Ectodermal cell (in vitro differentiated cells): ENCODE data around the gene CHST11.

Experiments
- H3K27ac ChIP-seq: 2 replicates; pipeline ENCODE4 v1.7.0; 2013; ENCODE audit warnings: mild to moderate bottlenecking, low read depth, low read length; ENCODE audit not compliant: insufficient read depth, poor library complexity, severe bottlenecking
- H3K27me3 ChIP-seq: 2 replicates; pipeline ENCODE4 v1.7.0; 2013; ENCODE audit warnings: mild to moderate bottlenecking, low read length; ENCODE audit not compliant: insufficient read depth, control insufficient read depth, poor library complexity, severe bottlenecking
- H3K36me3 ChIP-seq: one replicate; pipeline ENCODE4 v1.7.0; 2013; ENCODE audit warnings: low read length; ENCODE audit not compliant: control insufficient read depth, insufficient read depth
- H3K4me1 ChIP-seq: one replicate; pipeline ENCODE4 v1.7.0; 2013; ENCODE audit warnings: low read length; ENCODE audit not compliant: control insufficient read depth, insufficient read depth
- H3K4me3 ChIP-seq: 2 replicates; pipeline ENCODE4 v1.7.0; 2013; ENCODE audit warnings: low read depth, low read length, control low read depth; ENCODE audit not compliant: insufficient read depth
- H3K9me3 ChIP-seq: 2 replicates; pipeline ENCODE4 v1.7.0; 2013; ENCODE audit warnings: mild to moderate bottlenecking, low read length, moderate library complexity; ENCODE audit not compliant: control insufficient read depth
- WGBS, 2 experiments: methylation state at CpG; one replicate each; pipeline ENCODE4 v1.1.7; 2013; ENCODE audit warnings: missing lambda C conversion rate in 2 of 2; 5-methylcytosine and 5-hydroxymethylcytosine counted together

Gene CHST11

DNA sequence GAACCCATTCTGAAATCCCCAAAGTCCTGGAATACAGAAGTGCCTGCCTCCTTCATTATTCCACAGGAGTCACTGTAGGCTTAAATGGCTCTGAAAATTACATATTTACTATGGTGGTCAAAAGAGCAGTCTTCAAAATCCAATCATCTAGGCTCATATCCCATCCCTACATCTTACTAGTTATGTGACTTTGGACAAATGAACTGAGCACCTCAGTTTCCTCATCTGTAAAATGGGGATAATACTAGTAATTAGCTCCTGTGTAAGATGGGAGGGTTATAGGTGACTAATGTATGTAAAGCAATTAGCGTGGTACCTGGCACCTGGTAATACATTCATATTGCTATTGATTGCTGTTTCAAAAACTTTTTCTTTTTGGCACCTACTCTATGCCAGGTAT lies 243.6 kb downstream of the CHST11 start:
- Histone ChIP-seq H3K4me1 (peaks cover 3% of the 10 kb centered on the region), H3K4me3 (no peak overlapping the region), H3K9me3 (no peaks in the 10 kb centered on the region), H3K36me3 (no peaks in the 10 kb centered on the region), H3K27ac (no peak overlapping the region), H3K27me3 (no peaks in the 10 kb centered on the region)
- WGBS, 2 experiments, result 92 to 100% methylated on average over 1 of the region's 1 CpG

DNA sequence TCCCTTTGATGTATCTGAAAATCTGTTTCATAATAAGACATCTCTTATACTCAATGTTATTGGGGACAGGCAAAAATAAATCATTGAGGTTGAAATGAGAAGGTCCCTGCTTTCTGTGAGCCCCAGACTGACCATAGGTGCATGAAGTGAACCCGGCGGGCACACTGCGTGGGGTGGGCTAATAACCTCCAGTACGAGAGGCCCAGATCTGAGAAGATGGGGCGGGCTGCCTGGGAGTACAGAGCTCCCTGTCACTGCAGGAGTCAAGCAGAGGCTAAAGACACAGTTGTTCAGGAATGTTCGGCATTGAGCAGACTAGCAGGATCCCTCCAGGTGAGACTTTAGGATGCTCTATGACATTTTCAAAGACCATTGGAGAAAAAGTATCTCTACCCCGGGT lies 244.6 kb downstream of the CHST11 start:
- Histone ChIP-seq H3K4me1 (peaks cover 3% of the 10 kb centered on the region), H3K9me3 (no peaks in the 10 kb centered on the region), H3K36me3 (no peaks in the 10 kb centered on the region), H3K27me3 (no peaks in the 10 kb centered on the region), H3K4me3 (no peak overlapping the region), H3K27ac (no peak overlapping the region)
- WGBS, 2 experiments, result 82 to 83% methylated on average over 7 of the region's 7 CpGs

DNA sequence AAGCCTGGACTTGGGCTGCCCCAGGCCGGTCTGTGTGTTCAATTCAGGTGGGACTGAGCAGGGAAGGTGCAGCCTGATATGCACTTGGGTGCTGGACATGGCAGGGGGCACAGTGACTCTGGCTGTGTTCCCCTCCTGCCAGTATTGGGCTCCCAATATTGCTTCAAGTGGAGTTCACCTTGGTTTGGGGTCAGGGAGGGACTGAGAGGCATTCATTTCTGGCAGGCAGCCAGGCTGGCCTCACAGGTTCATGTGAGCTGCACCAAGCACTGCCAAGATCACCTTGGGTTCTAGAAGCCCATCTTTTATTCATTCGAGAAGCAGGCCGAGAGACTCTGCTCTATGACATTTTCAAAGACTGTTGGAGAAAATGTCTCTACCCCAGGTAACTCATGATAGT lies 245.0 kb downstream of the CHST11 start:
- Histone ChIP-seq H3K36me3 (no peaks in the 10 kb centered on the region), H3K9me3 (no peaks in the 10 kb centered on the region), H3K27ac (no peak overlapping the region), H3K4me1 (peaks cover 3% of the 10 kb centered on the region), H3K4me3 (no peak overlapping the region), H3K27me3 (no peaks in the 10 kb centered on the region)
- 90 to 96% methylated on average over 3 of the region's 3 CpGs for WGBS, 2 experiments

DNA sequence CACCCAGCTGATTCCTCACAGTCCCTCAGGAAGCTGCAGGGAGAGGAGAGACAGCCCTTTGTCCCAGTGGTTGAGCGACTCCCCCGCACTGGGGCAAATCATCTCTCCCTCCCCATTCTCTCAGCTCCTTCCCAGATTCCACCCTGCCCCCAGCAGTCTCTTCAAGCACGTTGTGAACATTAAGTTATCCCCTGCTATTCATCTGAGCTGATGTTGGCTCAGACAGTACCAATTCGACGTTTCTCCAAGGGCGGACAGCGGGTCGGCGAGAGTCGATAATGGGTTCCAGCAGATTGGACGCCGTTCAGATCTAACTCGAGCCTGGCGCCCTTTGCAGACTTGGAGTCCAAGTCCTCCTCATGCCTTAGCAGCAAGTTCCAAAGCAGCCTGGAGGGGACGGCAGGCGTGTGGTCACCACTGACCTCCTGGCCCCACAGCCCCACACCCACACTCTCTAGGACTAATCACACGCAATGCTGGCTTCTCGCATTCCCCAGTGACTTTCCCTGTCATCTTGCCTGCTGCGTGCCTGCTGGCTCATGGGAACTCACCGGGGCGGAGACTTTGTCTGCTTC lies 245.9 kb downstream of the CHST11 start:
- Histone ChIP-seq H3K4me1 (peaks cover 3% of the 10 kb centered on the region), H3K27me3 (no peaks in the 10 kb centered on the region), H3K36me3 (no peaks in the 10 kb centered on the region), H3K27ac (no peak overlapping the region), H3K4me3 (no peak overlapping the region), H3K9me3 (no peaks in the 10 kb centered on the region)
- WGBS, 2 experiments, result 86 to 89% methylated on average over 21 of the region's 21 CpGs

DNA sequence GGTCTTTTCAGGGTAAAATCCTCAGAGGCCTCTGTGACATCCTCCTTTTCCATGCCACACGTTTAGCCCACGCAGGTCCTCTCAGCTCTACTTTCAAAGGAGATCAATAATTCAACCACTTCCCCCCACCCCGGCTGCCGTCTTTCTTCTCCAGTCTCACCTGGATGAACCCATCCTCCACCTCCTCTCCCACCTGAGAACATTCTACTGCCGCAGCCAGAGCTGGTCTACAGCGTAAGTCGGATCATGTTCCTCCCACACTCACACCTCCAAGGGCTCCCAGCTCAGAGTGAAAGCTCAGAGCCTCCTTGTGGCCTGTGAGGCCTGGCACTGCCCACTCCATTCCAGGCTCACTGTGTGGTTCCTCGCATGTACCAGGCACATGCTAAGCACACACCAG lies 246.6 kb downstream of the CHST11 start:
- no peaks in the 10 kb centered on the region for H3K27me3 ChIP-seq
- peaks cover 3% of the 10 kb centered on the region for H3K4me1 ChIP-seq
- no peak overlapping the region for H3K27ac ChIP-seq
- no peaks in the 10 kb centered on the region for H3K9me3 ChIP-seq
- no peak overlapping the region for H3K4me3 ChIP-seq
- no peaks in the 10 kb centered on the region for H3K36me3 ChIP-seq
- 93% methylated on average over 8 of the region's 8 CpGs for WGBS, 2 experiments

DNA sequence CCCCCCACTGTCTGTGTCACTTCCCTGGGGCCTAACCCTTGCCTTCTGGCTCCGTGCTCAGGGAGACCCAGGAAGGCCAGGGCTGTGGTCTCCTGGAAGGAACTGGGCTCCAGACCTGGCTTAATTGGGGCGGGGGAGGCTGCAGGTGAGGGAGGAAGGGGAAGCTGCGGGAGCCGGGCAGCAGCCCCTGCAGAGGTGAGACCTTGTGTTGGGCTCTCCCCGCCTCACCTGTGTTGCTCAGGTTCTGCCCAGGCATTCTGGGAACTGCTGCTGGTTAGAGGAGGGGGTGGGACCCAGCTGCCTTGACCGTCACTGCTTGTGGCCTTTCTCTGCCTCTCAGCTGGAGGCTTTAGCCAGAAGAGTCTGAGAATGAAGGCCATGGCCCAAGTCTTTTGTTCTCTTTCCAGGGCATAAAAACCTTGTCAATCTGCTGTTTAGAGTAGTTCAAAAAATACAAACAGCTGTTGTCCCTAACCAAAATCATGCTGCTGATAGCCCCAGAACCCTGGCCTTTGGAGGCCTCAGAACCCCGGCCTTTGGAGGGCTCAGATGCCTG lies 247.6 kb downstream of the CHST11 start:
- Histone ChIP-seq H3K27me3 (no peaks in the 10 kb centered on the region), H3K4me3 (no peak overlapping the region), H3K4me1 (peaks cover 3% of the 10 kb centered on the region), H3K36me3 (no peaks in the 10 kb centered on the region), H3K27ac (no peak overlapping the region), H3K9me3 (no peaks in the 10 kb centered on the region)
- 56 to 59% methylated on average over 7 of the region's 7 CpGs for WGBS, 2 experiments

DNA sequence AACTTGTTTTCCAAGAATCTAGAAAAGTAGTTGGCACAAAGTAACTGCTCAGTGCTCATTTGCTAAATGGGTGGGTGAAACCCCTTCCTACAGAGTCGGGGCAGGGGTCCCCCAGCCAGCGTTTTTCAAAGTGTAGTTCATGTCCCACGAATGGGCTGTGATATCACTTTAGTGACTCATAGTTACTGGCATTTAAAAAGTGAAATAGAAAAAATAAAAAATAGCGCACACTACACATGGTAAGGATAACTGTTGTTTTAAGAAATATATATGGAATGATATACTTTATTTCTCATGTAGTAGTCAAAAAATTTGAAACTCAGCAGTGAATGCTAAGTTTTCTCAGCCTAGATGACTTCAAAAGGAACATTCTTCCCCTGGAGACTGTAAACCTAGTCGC lies 250.4 kb downstream of the CHST11 start:
- H3K4me3 ChIP-seq, result no peak overlapping the region
- no peaks in the 10 kb centered on the region for H3K27me3 ChIP-seq

DNA sequence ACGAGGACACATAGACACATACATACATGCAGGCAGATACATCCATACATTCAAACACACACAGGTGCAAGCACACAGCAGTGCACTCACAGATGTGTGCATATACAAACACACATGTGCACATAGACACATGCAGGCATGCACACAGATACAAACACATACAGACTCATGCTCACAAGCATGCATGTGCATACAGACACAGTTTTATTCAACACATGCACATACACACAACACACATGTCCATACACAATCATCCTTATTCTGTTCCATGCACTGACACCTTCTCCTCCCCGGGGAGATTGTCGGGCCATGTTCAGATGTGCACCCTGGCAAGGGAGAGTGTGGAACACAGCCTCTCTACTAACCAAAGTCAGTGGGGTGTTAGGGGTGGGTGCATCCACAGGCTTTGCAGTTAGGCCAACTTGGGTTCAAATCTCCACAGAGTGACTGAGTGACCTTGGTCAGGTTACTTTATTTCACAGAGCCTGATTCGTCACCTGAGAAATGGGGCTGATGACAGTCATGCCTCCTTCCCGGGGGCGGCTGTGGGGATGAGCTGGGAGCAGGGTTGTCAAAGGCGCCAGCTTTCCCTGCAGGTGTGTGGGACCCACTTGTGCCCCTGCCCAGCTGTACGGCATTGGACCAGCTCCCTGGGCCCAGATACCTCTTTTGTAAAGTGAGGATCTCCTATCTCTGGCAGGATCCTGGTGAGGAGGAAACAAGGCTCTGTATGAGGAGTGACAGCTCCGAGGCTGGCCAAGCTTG lies 251.2 kb downstream of the CHST11 start:
- Histone ChIP-seq H3K27me3 (no peaks in the 10 kb centered on the region), H3K4me3 (no peak overlapping the region), H3K4me1 (peaks cover 3% of the 10 kb centered on the region), H3K9me3 (no peaks in the 10 kb centered on the region), H3K36me3 (no peaks in the 10 kb centered on the region), H3K27ac (no peak overlapping the region)
- 95% methylated on average over 9 of the region's 9 CpGs for WGBS, 2 experiments

More for the DNA sequence above, 250.4 kb downstream of the CHST11 start:
- Histone ChIP-seq H3K4me1 (peaks cover 3% of the 10 kb centered on the region), H3K36me3 (no peaks in the 10 kb centered on the region), H3K27ac (no peak overlapping the region), H3K9me3 (no peaks in the 10 kb centered on the region)
- 79 to 85% methylated on average over 4 of the region's 5 CpGs for WGBS, 2 experiments

DNA sequence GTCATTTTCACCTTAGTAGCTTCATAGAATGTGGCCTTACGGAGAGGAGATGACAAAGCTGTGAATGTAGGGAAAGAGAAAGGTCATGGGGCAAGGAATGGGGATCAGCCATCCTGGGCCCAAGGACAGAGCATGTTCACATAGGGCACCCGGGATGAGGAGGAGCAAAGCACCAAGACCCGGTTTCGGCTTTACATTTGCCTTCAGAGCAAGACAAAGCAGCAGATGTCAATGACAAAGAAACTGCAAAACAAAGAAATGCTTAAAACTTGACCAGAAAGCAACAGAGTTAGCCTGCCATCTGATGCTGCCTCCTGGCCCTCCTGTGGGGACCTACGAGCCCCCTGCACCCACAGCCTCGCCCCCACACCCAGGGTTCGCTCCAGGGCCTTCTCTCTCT lies 252.1 kb downstream of the CHST11 start:
- no peak overlapping the region for H3K4me3 ChIP-seq
- no peaks in the 10 kb centered on the region for H3K9me3 ChIP-seq
- peaks cover 3% of the 10 kb centered on the region for H3K4me1 ChIP-seq
- no peaks in the 10 kb centered on the region for H3K27me3 ChIP-seq
- H3K36me3 ChIP-seq, result no peaks in the 10 kb centered on the region
- no peak overlapping the region for H3K27ac ChIP-seq
- 40 to 44% methylated on average over 7 of the region's 7 CpGs for WGBS, 2 experiments

DNA sequence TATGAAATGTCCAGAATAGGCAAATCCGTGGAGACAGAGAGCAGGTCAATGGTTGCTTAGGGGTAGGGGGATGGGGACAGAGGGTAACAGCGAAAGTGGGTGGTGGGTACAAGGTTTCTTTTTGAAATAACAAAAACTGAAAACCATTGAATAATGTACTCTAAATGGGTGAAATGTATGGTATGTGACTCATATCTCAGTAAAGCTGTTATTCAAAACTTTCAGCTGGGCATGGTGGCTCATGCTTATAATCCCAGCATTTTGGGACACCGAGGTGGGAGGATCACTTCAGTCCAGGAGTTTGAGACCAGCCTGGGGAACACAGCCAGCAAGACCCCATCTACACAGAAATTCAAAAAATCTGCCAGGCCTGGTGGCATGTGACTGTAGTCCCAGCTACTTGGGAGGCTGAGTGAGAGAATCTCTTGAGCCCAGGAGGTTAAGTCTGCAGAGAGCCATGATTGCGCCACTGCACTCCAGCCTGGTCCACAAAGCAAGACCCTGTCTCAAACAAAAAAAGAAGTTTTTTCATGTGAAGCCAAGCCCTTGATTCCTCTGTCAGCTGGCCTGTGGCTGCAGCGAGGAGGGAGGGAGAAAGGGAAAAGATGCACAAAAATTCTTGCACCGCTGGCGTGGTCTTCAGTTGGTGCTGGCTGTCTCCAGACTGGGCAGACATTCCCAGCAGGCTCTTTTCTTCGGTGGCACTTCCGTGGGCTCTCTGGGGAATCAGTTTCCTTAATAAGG lies 253.1 kb downstream of the CHST11 start:
- H3K27ac ChIP-seq, result no peak overlapping the region
- WGBS, 2 experiments, result 90 to 91% methylated on average over 9 of the region's 9 CpGs

More for the DNA sequence above, 253.1 kb downstream of the CHST11 start:
- Histone ChIP-seq H3K4me1 (no peaks in the 10 kb centered on the region), H3K36me3 (no peaks in the 10 kb centered on the region), H3K9me3 (no peaks in the 10 kb centered on the region), H3K27me3 (no peaks in the 10 kb centered on the region), H3K4me3 (no peak overlapping the region)
